NB4 (cell line): Measurements from ENCODE around the gene BARX2.

Experiments used
- CTCF ChIP-seq: IDR thresholded peaks from one replicate; pipeline ENCODE4 v1.5.1; 2012; ENCODE audit warnings: low read depth, low read length
- MAX ChIP-seq: IDR thresholded peaks from 2 replicates; pipeline ENCODE4 v1.6.1; 2011; ENCODE audit warnings: low read depth, low read length
- MYC ChIP-seq: IDR thresholded peaks from 2 replicates; pipeline ENCODE4 v1.6.1; 2011; ENCODE audit warnings: low read depth, low read length
- POLR2A ChIP-seq: IDR thresholded peaks from 2 replicates; pipeline ENCODE4 v1.6.1; 2011; ENCODE audit warnings: mild to moderate bottlenecking; ENCODE audit not compliant: insufficient read length; ENCODE audit errors: extremely low read depth

GRCh38 chr11:129455756-129456655 is 80.4 kb downstream of the BARX2 start:
- TF ChIP-seq POLR2A, result no peak
- TF ChIP-seq CTCF, result no peak
- no peak for TF ChIP-seq MYC
- TF ChIP-seq MAX, result no peak
